ENCODE results near the gene ARPC1A. TPM values are rescaled to one million over a fixed set of nuclear protein-coding genes. Genes with fewer than 3 reads are reported as not detected.
"Not testable (repeated sequence)": the region's sequence is repeated elsewhere in the genome, so short reads cannot be mapped to it uniquely, and the experiment has no call there.

Gene ARPC1A
- total and polyA plus RNA-seq, 8 donors = 32.8 to 90.9 (median 62.7) TPM

DNA sequence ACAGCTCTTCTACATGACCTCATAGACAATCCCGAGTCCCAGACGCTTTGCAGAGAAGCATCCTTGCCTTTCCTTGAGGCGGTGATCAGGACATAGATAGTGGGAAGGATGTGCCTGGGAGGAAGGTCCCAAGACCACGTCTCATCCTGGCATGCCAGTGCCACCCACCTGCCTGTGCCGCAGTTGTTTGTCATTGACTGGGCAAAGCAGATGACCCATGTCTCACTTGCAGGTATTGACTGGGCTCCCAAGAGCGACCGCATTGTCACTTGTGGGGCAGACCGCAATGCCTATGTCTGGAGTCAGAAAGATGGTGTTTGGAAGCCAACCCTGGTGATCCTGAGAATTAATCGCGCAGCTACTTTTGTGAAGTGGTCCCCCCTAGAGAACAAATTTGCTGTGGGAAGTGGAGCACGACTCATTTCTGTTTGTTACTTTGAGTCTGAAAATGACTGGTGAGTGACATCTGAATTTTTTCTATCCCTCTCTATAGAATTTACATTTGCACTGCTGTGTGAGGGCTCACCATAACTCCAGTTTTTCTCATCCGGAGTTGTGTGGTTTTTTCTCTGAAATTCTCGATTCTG is 18.5 kb downstream of the ARPC1A start:
- FAIRE-seq (no peak), ATAC-seq (no peak), DNase-seq (no peak)
- intact Hi-C loops (cut with DNase I) = no loop called here
- no peak overlapping the region for H3K4me3 ChIP-seq
- H3K36me3 ChIP-seq = peaks cover 0 to 39% (median 18%) of the 10 kb centered on the region in 3 donors
- H3K27me3 ChIP-seq = no peaks in the 10 kb centered on the region
- 93 to 95% methylated on average over 13 of the region's 13 CpGs for WGBS, 2 donors
- H3K4me1 ChIP-seq = no peaks in the 10 kb centered on the region
- no peak overlapping the region for H3K27ac ChIP-seq
- TF ChIP-seq, protein P1, sequence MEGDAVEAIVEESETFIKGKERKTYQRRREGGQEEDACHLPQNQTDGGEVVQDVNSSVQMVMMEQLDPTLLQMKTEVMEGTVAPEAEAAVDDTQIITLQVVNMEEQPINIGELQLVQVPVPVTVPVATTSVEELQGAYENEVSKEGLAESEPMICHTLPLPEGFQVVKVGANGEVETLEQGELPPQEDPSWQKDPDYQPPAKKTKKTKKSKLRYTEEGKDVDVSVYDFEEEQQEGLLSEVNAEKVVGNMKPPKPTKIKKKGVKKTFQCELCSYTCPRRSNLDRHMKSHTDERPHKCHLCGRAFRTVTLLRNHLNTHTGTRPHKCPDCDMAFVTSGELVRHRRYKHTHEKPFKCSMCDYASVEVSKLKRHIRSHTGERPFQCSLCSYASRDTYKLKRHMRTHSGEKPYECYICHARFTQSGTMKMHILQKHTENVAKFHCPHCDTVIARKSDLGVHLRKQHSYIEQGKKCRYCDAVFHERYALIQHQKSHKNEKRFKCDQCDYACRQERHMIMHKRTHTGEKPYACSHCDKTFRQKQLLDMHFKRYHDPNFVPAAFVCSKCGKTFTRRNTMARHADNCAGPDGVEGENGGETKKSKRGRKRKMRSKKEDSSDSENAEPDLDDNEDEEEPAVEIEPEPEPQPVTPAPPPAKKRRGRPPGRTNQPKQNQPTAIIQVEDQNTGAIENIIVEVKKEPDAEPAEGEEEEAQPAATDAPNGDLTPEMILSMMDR (IDR thresholded peaks at IDR 0.05) = no peak
- no peaks in the 10 kb centered on the region for H3K9me3 ChIP-seq

DNA sequence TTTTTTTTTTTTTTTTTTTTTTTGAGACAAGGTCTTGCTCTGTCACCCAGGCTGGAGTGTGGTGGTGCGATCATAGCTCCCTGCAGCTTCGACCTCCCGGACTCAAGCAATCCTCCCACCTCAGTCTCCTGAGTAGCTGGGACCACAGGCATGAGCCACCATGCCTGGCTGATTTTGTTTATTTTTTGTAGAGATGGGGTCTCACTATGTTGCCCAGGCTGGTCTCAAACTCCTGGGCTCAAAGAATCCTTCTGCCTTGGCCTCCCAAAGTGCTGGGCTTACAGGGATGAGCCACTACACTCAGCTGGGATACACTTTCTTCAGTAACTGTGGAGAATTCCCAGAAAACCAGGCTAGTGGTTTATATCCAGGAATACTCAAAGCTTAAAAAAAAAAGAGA is 24.9 kb downstream of the ARPC1A start:
- DNase-seq; H3K27ac ChIP-seq; H3K4me1 ChIP-seq; H3K9me3 ChIP-seq; ATAC-seq; H3K4me3 ChIP-seq; H3K27me3 ChIP-seq; intact Hi-C loops (cut with DNase I); FAIRE-seq: not testable (repeated sequence)
- peaks cover 0 to 51% (median 23%) of the 10 kb centered on the region in 3 donors for H3K36me3 ChIP-seq
- WGBS, 2 donors = 96 to 97% methylated on average over 3 of the region's 3 CpGs

DNA sequence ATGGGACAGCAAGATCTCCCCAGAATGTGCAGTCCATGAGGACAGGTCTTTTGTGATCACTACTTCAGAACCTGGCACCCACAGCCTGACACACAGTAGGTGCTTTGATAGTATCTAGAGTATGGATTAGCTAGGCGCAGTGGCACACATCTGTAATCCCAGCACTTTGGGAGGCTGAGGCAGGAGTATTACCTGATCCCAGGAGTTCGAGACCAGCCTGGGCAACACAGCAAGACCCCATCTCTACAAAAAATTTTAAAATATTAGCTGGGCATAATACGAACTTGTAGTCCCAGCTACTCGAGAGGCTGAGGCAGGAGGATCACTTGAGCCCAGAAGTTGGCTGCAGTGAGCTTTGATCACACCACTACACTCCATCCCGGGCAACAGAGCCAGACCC is 26.5 kb downstream of the ARPC1A start:
- FAIRE-seq (no peak), ATAC-seq (no peak), DNase-seq (no peak)
- TF ChIP-seq, protein P1 (IDR thresholded peaks at IDR 0.05) = no peak
- Histone ChIP-seq H3K27me3 (no peaks in the 10 kb centered on the region), H3K36me3 (peaks cover 0 to 51% (median 22%) of the 10 kb centered on the region in 3 donors), H3K4me3 (no peak overlapping the region), H3K27ac (no peak overlapping the region), H3K9me3 (no peaks in the 10 kb centered on the region), H3K4me1 (no peaks in the 10 kb centered on the region)
- intact Hi-C loops (cut with DNase I) = no loop called here
- WGBS, 2 donors = 91 to 96% methylated on average over 5 of the region's 5 CpGs

DNA sequence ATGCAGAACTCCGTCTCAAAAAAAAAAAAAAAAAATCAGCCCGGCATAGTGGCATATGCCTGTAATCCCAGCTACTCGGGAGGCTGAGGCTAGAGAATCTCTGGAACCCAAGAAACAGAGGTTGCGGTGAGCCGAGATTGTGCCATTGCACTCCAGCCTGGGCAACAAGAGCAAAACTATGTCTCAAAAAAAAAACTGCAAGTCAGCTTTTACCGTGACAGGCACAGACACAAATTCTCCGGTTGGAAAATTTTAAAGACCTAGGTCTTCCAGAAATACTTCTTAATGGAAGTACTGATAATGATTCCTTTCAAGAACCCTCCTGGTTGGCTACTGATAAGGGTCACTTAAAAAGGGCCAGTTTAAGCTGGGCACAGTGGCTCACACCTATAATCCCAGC is 29.4 kb downstream of the ARPC1A start:
- DNase-seq (no peak), FAIRE-seq (no peak), ATAC-seq (no peak)
- no peak overlapping the region for H3K27ac ChIP-seq
- 95% methylated on average over 7 of the region's 7 CpGs for WGBS, 2 donors
- peaks cover 0 to 61% (median 31%) of the 10 kb centered on the region in 3 donors for H3K36me3 ChIP-seq
- H3K4me1 ChIP-seq = no peaks in the 10 kb centered on the region
- no peaks in the 10 kb centered on the region for H3K9me3 ChIP-seq
- intact Hi-C loops (cut with DNase I) = no loop called here
- no peak overlapping the region for H3K4me3 ChIP-seq
- H3K27me3 ChIP-seq = no peaks in the 10 kb centered on the region
- TF ChIP-seq, protein P1 (IDR thresholded peaks at IDR 0.05) = no peak

DNA sequence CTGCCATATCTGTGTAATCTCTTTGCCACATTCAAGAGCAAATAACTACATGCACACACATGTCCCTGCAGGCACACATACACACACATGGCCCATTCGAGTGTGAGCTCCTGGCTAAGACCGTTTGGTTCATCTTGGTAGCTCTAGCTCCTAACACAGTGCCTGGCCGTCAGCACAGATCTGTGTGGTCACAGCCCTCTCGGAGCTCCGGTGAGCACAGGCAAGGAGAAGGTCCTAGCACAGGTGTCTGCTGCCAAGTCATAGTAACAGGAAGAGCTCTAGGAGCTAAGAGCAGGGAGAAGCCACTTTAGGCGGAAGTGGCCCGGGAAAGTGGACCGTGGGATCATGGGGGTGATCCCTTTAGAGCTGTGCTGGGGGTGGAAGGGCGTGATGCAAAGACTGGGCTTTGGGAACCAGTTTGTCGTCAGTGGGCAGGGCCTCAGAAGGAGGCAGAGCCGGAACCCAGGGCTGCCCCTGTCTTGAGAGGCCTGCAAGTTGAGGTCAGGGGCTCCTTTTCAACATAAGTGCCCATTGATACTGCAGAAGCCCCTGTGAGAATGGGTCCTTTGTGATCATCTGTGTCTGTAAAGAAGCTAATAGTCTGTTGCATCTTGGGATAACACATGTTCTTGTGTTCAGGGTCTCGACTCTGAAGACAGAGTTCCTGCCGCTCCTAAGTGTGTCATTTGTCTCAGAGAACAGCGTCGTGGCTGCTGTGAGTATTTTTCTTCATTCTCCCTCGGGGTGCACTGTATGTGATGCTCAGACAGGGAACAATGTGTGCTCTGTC is 32.2 kb downstream of the ARPC1A start:
- WGBS, 2 donors = 91 to 95% methylated on average over 16 of the region's 16 CpGs

DNA sequence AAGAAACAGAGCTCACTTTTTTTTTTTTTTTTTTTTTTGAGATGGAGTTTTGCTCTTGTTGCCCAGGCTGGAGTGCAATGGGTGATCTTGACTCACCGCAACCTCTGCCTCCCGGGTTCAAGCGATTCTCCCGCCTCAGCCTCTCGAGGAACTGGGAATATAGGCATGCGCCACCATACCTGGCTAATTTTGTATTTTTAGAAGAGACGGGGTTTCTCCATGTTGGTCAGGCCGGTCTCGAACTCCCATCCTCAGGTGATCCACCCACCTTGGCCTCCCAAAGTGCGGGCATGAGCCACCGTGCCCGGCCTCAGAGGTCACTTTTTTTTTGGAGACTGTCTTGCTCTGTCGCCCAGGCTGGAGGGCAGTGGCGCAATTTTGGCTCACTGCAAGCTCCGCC is 32.8 kb downstream of the ARPC1A start:
- FAIRE-seq; DNase-seq; H3K27ac ChIP-seq; H3K4me3 ChIP-seq; intact Hi-C loops (cut with DNase I); H3K27me3 ChIP-seq; H3K9me3 ChIP-seq; ATAC-seq; H3K4me1 ChIP-seq: not testable (repeated sequence)
- H3K36me3 ChIP-seq = peaks cover 0 to 59% (median 22%) of the 10 kb centered on the region in 3 donors
- WGBS, 2 donors = 96% methylated on average over 15 of the region's 15 CpGs

More for the DNA sequence above, 32.2 kb downstream of the ARPC1A start:
- DNase-seq (peak in 1 of 6 donors; percentile 42), ATAC-seq (no peak), FAIRE-seq (no peak)
- Histone ChIP-seq H3K27ac (no peak overlapping the region), H3K36me3 (peaks cover 0 to 57% (median 21%) of the 10 kb centered on the region in 3 donors), H3K27me3 (no peaks in the 10 kb centered on the region), H3K4me1 (no peaks in the 10 kb centered on the region), H3K4me3 (no peak overlapping the region), H3K9me3 (no peaks in the 10 kb centered on the region)
- TF ChIP-seq, protein P1 (IDR thresholded peaks at IDR 0.05) = no peak
- intact Hi-C loops (cut with DNase I) = no loop called here
